Keratinocyte (primary cell): ENCODE measurements around the gene DUSP8. TPM values are rescaled to one million over a fixed set of nuclear protein-coding genes. Genes with fewer than 3 reads are reported as not detected.

ENCODE experiments used
- DNase-seq: peaks from one replicate; pipeline ENCODE4 v3.0.0-alpha.2; 2011; ENCODE audit warnings: low read depth, missing footprints, low spot score
- FAIRE-seq: peaks from 2 replicates; lab custom pipeline; 2011; peaks lifted over from hg19 to GRCh38; lab: Jason Lieb, UNC
- H2AFZ ChIP-seq: 2 replicates; pipeline ENCODE4 v1.6.0; 2012; ENCODE audit warnings: low read length, control low read depth, inconsistent platforms; ENCODE audit not compliant: control insufficient read depth
- H3K27ac ChIP-seq: 2 replicates; pipeline ENCODE4 v1.5.1; 2011; ENCODE audit warnings: low read length; ENCODE audit not compliant: control insufficient read depth, insufficient read depth
- H3K27me3 ChIP-seq: 3 replicates; pipeline ENCODE4 v1.6.0; 2011; ENCODE audit warnings: low read length; ENCODE audit not compliant: control insufficient read depth, insufficient read depth; ENCODE audit errors: extremely low read depth
- H3K36me3 ChIP-seq, 2 experiments: 2 replicates in 1 of 2; 3 replicates in 1 of 2; pipeline ENCODE4 v1.5.1; 2011; ENCODE audit warnings: low read length in 2 of 2, mild to moderate bottlenecking in 1 of 2; ENCODE audit not compliant: control insufficient read depth in 2 of 2, insufficient read depth in 2 of 2; ENCODE audit errors: extremely low read depth in 1 of 2
- H3K4me1 ChIP-seq: 3 replicates; pipeline ENCODE4 v1.5.1; 2011; ENCODE audit warnings: low read length; ENCODE audit not compliant: control insufficient read depth, insufficient read depth; ENCODE audit errors: extremely low read depth
- H3K4me2 ChIP-seq: 3 replicates; pipeline ENCODE4 v1.6.0; 2011; ENCODE audit warnings: low read depth, low read length; ENCODE audit not compliant: control insufficient read depth, insufficient read depth; ENCODE audit errors: extremely low read depth
- H3K4me3 ChIP-seq, 3 experiments: fragments of 200-600 bp in 1 of 3; sonication (generic) in 1 of 3; 2 replicates in 2 of 3; 3 replicates in 1 of 3; pipeline ENCODE4 v1.5.1; 2011 to 2016; ENCODE audit warnings: low read length in 3 of 3, mild to moderate bottlenecking in 3 of 3, control low read depth in 2 of 3, inconsistent platforms in 1 of 3, low read depth in 1 of 3, mixed read lengths in 1 of 3, mixed run types in 1 of 3, moderate library complexity in 1 of 3; ENCODE audit not compliant: control insufficient read depth in 2 of 3, insufficient read depth in 2 of 3; ENCODE audit errors: extremely low read depth in 1 of 3
- H3K79me2 ChIP-seq: 2 replicates; pipeline ENCODE4 v1.6.0; 2012; ENCODE audit warnings: low read length; ENCODE audit not compliant: control insufficient read depth, insufficient read depth
- H3K9ac ChIP-seq: 3 replicates; pipeline ENCODE4 v1.6.0; 2011; ENCODE audit warnings: low read length; ENCODE audit not compliant: control insufficient read depth, insufficient read depth; ENCODE audit errors: extremely low read depth
- H3K9me1 ChIP-seq: 3 replicates; pipeline ENCODE4 v1.6.0; 2011; ENCODE audit warnings: low read length; ENCODE audit not compliant: control insufficient read depth, insufficient read depth; ENCODE audit errors: extremely low read depth
- H3K9me3 ChIP-seq: 2 replicates; pipeline ENCODE4 v1.5.1; 2012; ENCODE audit warnings: low read depth, low read length; ENCODE audit not compliant: control insufficient read depth
- H4K20me1 ChIP-seq: 3 replicates; pipeline ENCODE4 v1.6.0; 2011; ENCODE audit warnings: low read length; ENCODE audit not compliant: control insufficient read depth, insufficient read depth; ENCODE audit errors: extremely low read depth
- CTCF ChIP-seq, 3 experiments: IDR thresholded peaks in 1 of 3; conservative IDR thresholded peaks in 1 of 3; optimal IDR thresholded peaks in 1 of 3; 2 replicates in 2 of 3; 3 replicates in 1 of 3; pipeline versions ENCODE3 to v1.5.1; 2011; ENCODE audit warnings: low read length in 3 of 3, mild to moderate bottlenecking in 3 of 3, moderate library complexity in 2 of 3, control low read depth in 1 of 3, inconsistent platforms in 1 of 3; ENCODE audit not compliant: insufficient read depth in 2 of 3; ENCODE audit errors: extremely low read depth in 1 of 3
- EZH2 ChIP-seq: IDR thresholded peaks from one replicate; pipeline ENCODE4 v1.6.1; 2012; ENCODE audit warnings: inconsistent platforms, mild to moderate bottlenecking, low read length, moderate library complexity
- dilution Hi-C: fragments of 300-500 bp; cut with MboI; formaldehyde crosslinking; loops from one replicate; pipeline ENCODE4 v1.7.0; 2020; ENCODE audit warnings: low sequenced_read_pairs; ENCODE audit not compliant: extremely low pct_ligation_motif_present
- polyA plus RNA-seq, 5 experiments: library from polyadenylated mRNA; depleted of rRNA in 3 of 5; stranded (reverse) in 3 of 5; stranded (forward) in 1 of 5; unstranded in 1 of 5; fragments of >200 nt; gene quantifications; 1 replicate in 1 of 5; 2 replicates in 3 of 5; 3 replicates in 1 of 5; pipeline versions ENCODE4 v1.2.1 to v1.2.3, GENCODE V29; 2011 to 2012; ENCODE audit warnings: missing spikeins in 2 of 5, low read depth in 1 of 5, low replicate concordance in 1 of 5

The DUSP8 gene
- polyA plus RNA-seq, 1 donor (not counting 4 experiments of a cell fraction or from before 2014, with no cell fraction given), result 0.58 TPM

- H3K27me3 ChIP-seq, result peaks cover 30% of the 10 kb centered on the region
- peaks cover 3% of the 10 kb centered on the region for H3K9me1 ChIP-seq
- H2AFZ ChIP-seq, result no peak overlapping the region
- H3K4me1 ChIP-seq, result peaks cover 5% of the 10 kb centered on the region
- no peak overlapping the region for H3K9ac ChIP-seq
- H4K20me1 ChIP-seq, result no peaks in the 10 kb centered on the region
- H3K36me3 ChIP-seq, result peaks cover 0 to 4% of the 10 kb centered on the region in 2 experiments
- TF ChIP-seq CTCF (optimal IDR thresholded peaks at IDR 0.05 in 1 of 3, IDR thresholded peaks at IDR 0.05 in 1 of 3, conservative IDR thresholded peaks at IDR 0.05 in 1 of 3; ENCODE audit: extremely low read depth in 1 of 3, insufficient read depth in 2 of 3, low read length in 3 of 3) (no peak), EZH2 (no peak)
- H3K79me2 ChIP-seq, result peaks cover 9% of the 10 kb centered on the region
- no peak overlapping the region for H3K27ac ChIP-seq
- DNase-seq, result no peak
- no peak overlapping the region for H3K4me3 ChIP-seq
- FAIRE-seq, result no peak
- dilution Hi-C loops, result no loop called here
- no peaks in the 10 kb centered on the region for H3K9me3 ChIP-seq
- no peak overlapping the region for H3K4me2 ChIP-seq
These were observed 30.4 kb downstream of the DUSP8 start for GRCh38 chr11:1541474-1542204.

- H3K36me3 ChIP-seq, result peaks cover 0 to 4% of the 10 kb centered on the region in 2 experiments
- H3K4me1 ChIP-seq, result peaks cover 17% of the 10 kb centered on the region
- no peak for DNase-seq
- H2AFZ ChIP-seq, result no peak overlapping the region
- no peak overlapping the region for H3K4me3 ChIP-seq
- H3K9ac ChIP-seq, result no peak overlapping the region
- TF ChIP-seq EZH2 (no peak), CTCF (optimal IDR thresholded peaks at IDR 0.05 in 1 of 3, IDR thresholded peaks at IDR 0.05 in 1 of 3, conservative IDR thresholded peaks at IDR 0.05 in 1 of 3; ENCODE audit: extremely low read depth in 1 of 3, insufficient read depth in 2 of 3, low read length in 3 of 3) (no peak)
- peaks cover 15% of the 10 kb centered on the region for H3K27me3 ChIP-seq
- H3K79me2 ChIP-seq, result peaks cover 25% of the 10 kb centered on the region
- H3K4me2 ChIP-seq, result no peak overlapping the region
- H3K9me3 ChIP-seq, result no peaks in the 10 kb centered on the region
- H3K9me1 ChIP-seq, result peaks cover 10% of the 10 kb centered on the region
- H4K20me1 ChIP-seq, result peaks cover 7% of the 10 kb centered on the region
- H3K27ac ChIP-seq, result no peak overlapping the region
- FAIRE-seq, result no peak
- dilution Hi-C loops, result no loop called here
These were observed 32.0 kb downstream of the DUSP8 start for GRCh38 chr11:1540074-1540473.
